HL-60 (cell line): ENCODE data around the gene MRI1.

Experiments
- DNase-seq, 2 experiments: peaks; one replicate each; pipeline ENCODE4 v3.0.0-alpha.2; 2010 to 2020; ENCODE audit warnings: low read depth in 1 of 2, low spot score in 1 of 2
- H3K27ac ChIP-seq: fragments of 250-450 bp; sonication (Bioruptor Pico); replicated peaks from 2 replicates; pipeline ENCODE4 v1.5.1; 2020; ENCODE audit warnings: mild to moderate bottlenecking, moderate library complexity
- H3K27me3 ChIP-seq: fragments of 250-450 bp; sonication (Bioruptor Pico); 2 replicates; pipeline ENCODE4 v1.5.1; 2021; ENCODE audit warnings: mild to moderate bottlenecking, moderate library complexity; ENCODE audit not compliant: insufficient read depth, poor library complexity, severe bottlenecking
- H3K4me3 ChIP-seq: replicated peaks from 2 replicates; pipeline ENCODE4 v1.5.1; 2011; ENCODE audit warnings: mild to moderate bottlenecking, control low read depth, low read length; ENCODE audit not compliant: insufficient read depth
- GABPA ChIP-seq: IDR thresholded peaks from 2 replicates; pipeline ENCODE4 v1.6.1; 2012; ENCODE audit warnings: low read depth
- POLR2AphosphoS5 ChIP-seq: IDR thresholded peaks from 2 replicates; pipeline ENCODE4 v1.6.1; 2012; ENCODE audit warnings: low read depth
- REST ChIP-seq: IDR thresholded peaks from 2 replicates; pipeline ENCODE4 v1.6.1; 2012; ENCODE audit warnings: low read depth; ENCODE audit not compliant: insufficient replicate concordance
- SPI1 ChIP-seq: IDR thresholded peaks from 2 replicates; pipeline ENCODE4 v1.6.1; 2012; ENCODE audit warnings: low read depth, mild to moderate bottlenecking, borderline replicate concordance
- TF ChIP-seq, protein P1 (sequence below): IDR thresholded peaks from one replicate; pipeline ENCODE4 v1.5.1; 2011; ENCODE audit warnings: low read length, control low read depth, inconsistent platforms; ENCODE audit not compliant: insufficient read depth

MRI1 gene

GRCh38 chr19:13812544-13812943, 48.2 kb downstream of the MRI1 start:
- no peak for DNase-seq
- no peaks in the 10 kb centered on the region for H3K27me3 ChIP-seq
- no peak for TF ChIP-seq GABPA
- no peak for TF ChIP-seq REST
- no peak for TF ChIP-seq SPI1
- no peak for TF ChIP-seq POLR2AphosphoS5
- TF ChIP-seq, protein P1, sequence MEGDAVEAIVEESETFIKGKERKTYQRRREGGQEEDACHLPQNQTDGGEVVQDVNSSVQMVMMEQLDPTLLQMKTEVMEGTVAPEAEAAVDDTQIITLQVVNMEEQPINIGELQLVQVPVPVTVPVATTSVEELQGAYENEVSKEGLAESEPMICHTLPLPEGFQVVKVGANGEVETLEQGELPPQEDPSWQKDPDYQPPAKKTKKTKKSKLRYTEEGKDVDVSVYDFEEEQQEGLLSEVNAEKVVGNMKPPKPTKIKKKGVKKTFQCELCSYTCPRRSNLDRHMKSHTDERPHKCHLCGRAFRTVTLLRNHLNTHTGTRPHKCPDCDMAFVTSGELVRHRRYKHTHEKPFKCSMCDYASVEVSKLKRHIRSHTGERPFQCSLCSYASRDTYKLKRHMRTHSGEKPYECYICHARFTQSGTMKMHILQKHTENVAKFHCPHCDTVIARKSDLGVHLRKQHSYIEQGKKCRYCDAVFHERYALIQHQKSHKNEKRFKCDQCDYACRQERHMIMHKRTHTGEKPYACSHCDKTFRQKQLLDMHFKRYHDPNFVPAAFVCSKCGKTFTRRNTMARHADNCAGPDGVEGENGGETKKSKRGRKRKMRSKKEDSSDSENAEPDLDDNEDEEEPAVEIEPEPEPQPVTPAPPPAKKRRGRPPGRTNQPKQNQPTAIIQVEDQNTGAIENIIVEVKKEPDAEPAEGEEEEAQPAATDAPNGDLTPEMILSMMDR: no peak
- H3K27ac ChIP-seq: no peak overlapping the region
- no peak overlapping the region for H3K4me3 ChIP-seq

DNA sequence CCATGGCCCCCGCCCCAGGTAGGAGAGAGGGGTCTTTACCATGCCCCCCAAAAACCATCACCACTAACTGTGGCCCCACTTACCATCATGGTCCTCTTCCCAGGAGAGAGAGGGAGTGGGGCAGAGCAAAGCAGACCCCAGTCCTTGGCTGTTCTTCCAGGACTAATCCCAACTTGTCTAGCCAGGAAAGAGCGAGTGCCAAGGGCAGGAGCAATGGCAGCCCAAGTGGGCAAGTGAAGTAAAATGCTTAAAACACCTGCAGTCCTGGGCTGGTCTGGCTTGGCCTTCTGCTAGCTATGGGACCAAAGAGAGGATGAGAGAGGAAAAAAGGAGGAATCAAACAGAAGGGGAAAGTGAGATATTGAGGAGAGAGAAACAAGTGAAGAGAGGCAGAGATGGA, 48.8 kb downstream of the MRI1 start:
- Histone ChIP-seq H3K27ac (no peak overlapping the region), H3K4me3 (no peak overlapping the region), H3K27me3 (no peaks in the 10 kb centered on the region)
- no peak for DNase-seq
- TF ChIP-seq SPI1 (no peak), GABPA (no peak), REST (no peak), POLR2AphosphoS5 (no peak)

DNA sequence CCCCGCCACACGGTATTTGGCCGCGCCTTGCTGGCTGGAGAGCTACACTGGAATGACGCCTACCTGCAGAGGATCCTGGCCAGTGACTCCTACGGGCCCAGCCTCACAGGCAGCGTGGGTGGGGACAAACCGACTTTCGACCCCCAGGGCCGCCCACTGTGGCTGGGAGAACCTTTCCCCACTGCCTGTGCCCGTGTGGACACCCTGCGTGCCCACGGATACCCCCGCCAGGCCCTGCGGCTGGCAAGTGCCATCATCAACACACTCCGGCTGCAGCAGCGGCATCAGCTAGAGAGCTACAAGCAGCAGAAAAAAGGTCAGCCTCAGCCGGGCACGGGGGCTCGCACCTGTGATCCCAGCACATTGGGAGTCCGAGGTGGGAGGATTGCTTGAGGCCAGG, 50.2 kb downstream of the MRI1 start:
- no peak overlapping the region for H3K4me3 ChIP-seq
- no peaks in the 10 kb centered on the region for H3K27me3 ChIP-seq
- H3K27ac ChIP-seq: no peak overlapping the region
- no peak for DNase-seq
- TF ChIP-seq REST (no peak), SPI1 (no peak), POLR2AphosphoS5 (no peak), GABPA (no peak)
- TF ChIP-seq, protein P1: no peak
